ENCODE measurements around the gene IGFBP6. TPM values are rescaled to one million over a fixed set of nuclear protein-coding genes. Genes with fewer than 3 reads are reported as not detected.

The IGFBP6 gene
- polyA plus RNA-seq, 2 of the 4 experiments (the other 2 are of a cell fraction), result 49.1 to 128 TPM

DNA sequence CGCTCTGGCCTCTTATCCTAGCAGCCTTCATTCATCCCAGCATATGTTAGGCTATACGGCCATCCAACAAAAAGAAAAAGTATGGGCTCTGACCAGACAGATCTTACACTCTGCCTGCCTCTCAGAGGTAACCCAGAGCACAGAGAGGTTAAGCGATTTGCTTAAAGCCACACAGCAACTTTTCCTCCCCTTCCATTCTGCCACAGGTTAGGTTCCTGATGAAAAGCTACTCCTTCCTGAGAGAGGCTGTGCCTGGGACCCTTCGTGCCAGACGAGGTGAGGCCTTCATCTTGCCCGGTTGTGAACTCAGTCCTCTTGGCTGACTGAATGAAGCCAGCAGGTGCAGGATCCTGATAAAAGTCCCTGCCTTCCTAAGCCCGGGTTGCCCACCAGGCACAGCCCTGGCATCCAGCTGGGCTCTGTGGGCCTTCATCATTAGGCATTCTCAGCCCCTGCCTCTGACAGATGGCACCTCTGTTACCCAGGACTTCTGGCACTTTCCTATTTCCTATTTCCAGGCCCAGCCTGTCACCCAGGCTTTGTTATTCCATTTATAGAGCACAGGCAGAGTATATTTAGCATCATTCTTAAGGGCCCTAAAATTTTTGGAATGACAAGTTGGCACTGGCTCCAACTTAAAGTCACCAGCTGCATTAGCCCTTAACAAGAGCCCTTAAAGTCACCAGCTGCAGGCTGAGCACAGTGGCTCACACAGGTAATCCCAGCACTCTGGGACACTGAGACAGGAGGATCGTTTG lies 18.6 kb downstream of the IGFBP6 start:
- FAIRE-seq (no peak), DNase-seq (ENCODE audit: low read depth in 1 of 2, low spot score in 1 of 2) (no peak), ATAC-seq (no peak)
- Histone ChIP-seq H3K4me2 (no peak overlapping the region), H3K9me3 (no peaks in the 10 kb centered on the region), H3K27ac (no peak overlapping the region), H3K4me1 (no peaks in the 10 kb centered on the region), H3K4me3 (no peak overlapping the region)
- ChIA-PET POLR2A (no interaction called here), CTCF (interaction anchor here (1.1 to 3.7 kb wide), 2 partner anchors 14 to 23 kb away, joined by 5 to 24 read pairs; partner anchors contain the start of gene SOAT2)
- peak; percentile 65 for TF ChIP-seq ZFP36 (IDR thresholded peaks at IDR 0.05; ENCODE audit: borderline replicate concordance, partially characterized antibody)
- no peak for TF ChIP-seq CEBPB (IDR thresholded peaks at IDR 0.05)
- 80% methylated on average over 8 of the region's 8 CpGs for WGBS (ENCODE audit: missing lambda C conversion rate)

- H3K9me3 ChIP-seq, result no peaks in the 10 kb centered on the region
- DNase-seq (ENCODE audit: low read depth in 1 of 2, low spot score in 1 of 2) (no peak), FAIRE-seq (no peak), ATAC-seq (no peak)
- ChIA-PET POLR2A (no interaction called here), CTCF (interaction anchor here (0.9 to 2.0 kb wide), 4 partner anchors 12 to 53 kb away, joined by 3 to 8 read pairs (median 4); partner anchors contain the start of gene IGFBP6)
- H3K4me3 ChIP-seq, result no peak overlapping the region
- H3K27ac ChIP-seq, result no peak overlapping the region
- WGBS (ENCODE audit: missing lambda C conversion rate), result 54% methylated on average over 7 of the region's 8 CpGs
- no peak for TF ChIP-seq ESRRA (IDR thresholded peaks at IDR 0.05; ENCODE audit: borderline replicate concordance, low read length)
- TF ChIP-seq POLR2A (IDR thresholded peaks at IDR 0.05; ENCODE audit: low read length), result no peak
- no peak for TF ChIP-seq HOXB13 (CRISPR knock-in tag; IDR thresholded peaks at IDR 0.05; ENCODE audit: low read depth)
- TF ChIP-seq BCL3 (IDR thresholded peaks at IDR 0.05), result no peak
- TF ChIP-seq E2F6 (IDR thresholded peaks at IDR 0.05; ENCODE audit: borderline replicate concordance, low read depth), result no peak
- TF ChIP-seq CBX2 (IDR thresholded peaks at IDR 0.05; ENCODE audit: borderline replicate concordance, low read depth), result no peak
- no peak for TF ChIP-seq MAZ (IDR thresholded peaks at IDR 0.05; ENCODE audit: borderline replicate concordance, low read depth, low read length)
- TF ChIP-seq NR3C1 (IDR thresholded peaks at IDR 0.05), result no peak
- TF ChIP-seq SMC3 (IDR thresholded peaks at IDR 0.05), result no peak
- TF ChIP-seq EP300 (IDR thresholded peaks at IDR 0.05), result no peak
- TF ChIP-seq CBX8 (IDR thresholded peaks at IDR 0.05), result no peak
- no peak for TF ChIP-seq HDAC2 (IDR thresholded peaks at IDR 0.05)
- TF ChIP-seq MAX (IDR thresholded peaks at IDR 0.05), result no peak
- TF ChIP-seq JUN (IDR thresholded peaks at IDR 0.05), result no peak
- H3K4me1 ChIP-seq, result peaks cover 8% of the 10 kb centered on the region; the same call in 2 of the 3 replicates
- no peak overlapping the region for H3K4me2 ChIP-seq
These were observed 21.4 kb downstream of the IGFBP6 start for GRCh38 chr12:53118751-53119300.

GRCh38 chr12:53120685-53121525 lies 23.4 kb downstream of the IGFBP6 start:
- ChIA-PET POLR2A (no interaction called here), CTCF (interaction anchor here (0.7 to 2.0 kb wide), 4 partner anchors 10 to 55 kb away, joined by 3 to 8 read pairs (median 4); no protein-coding TSS in a partner anchor)
- DNase-seq (ENCODE audit: low read depth in 1 of 2, low spot score in 1 of 2) (no peak), ATAC-seq (peak in 1 of 2 experiments; percentile 25; a peak in 2 of 6 replicates), FAIRE-seq (no peak)
- H3K9me3 ChIP-seq, result no peaks in the 10 kb centered on the region
- H3K4me1 ChIP-seq, result peaks cover 11% of the 10 kb centered on the region; the same call in 2 of the 3 replicates
- H3K4me3 ChIP-seq, result no peak overlapping the region
- no peak overlapping the region for H3K27ac ChIP-seq
- WGBS (ENCODE audit: missing lambda C conversion rate), result 82% methylated on average over 12 of the region's 12 CpGs
- H3K4me2 ChIP-seq, result no peak overlapping the region
- TF ChIP-seq ZFP36 (IDR thresholded peaks at IDR 0.05; ENCODE audit: borderline replicate concordance, partially characterized antibody) (no peak), REST (IDR thresholded peaks at IDR 0.05) (no peak), SMC3 (IDR thresholded peaks at IDR 0.05) (no peak), BCL3 (IDR thresholded peaks at IDR 0.05) (no peak), CEBPB (IDR thresholded peaks at IDR 0.05) (no peak), HOXB13 (CRISPR knock-in tag; IDR thresholded peaks at IDR 0.05; ENCODE audit: low read depth) (no peak), CHD2 (IDR thresholded peaks at IDR 0.05; ENCODE audit: low read length, partially characterized antibody) (no peak), RAD21 (conservative IDR thresholded peaks at IDR 0.05 in 1 of 2, IDR thresholded peaks at IDR 0.05 in 1 of 2) (no peak), FOSB (CRISPR knock-in tag; IDR thresholded peaks at IDR 0.05) (no peak), HOXB5 (CRISPR knock-in tag; IDR thresholded peaks at IDR 0.05) (no peak), NR3C1 (IDR thresholded peaks at IDR 0.05) (no peak), RARB (CRISPR knock-in tag; IDR thresholded peaks at IDR 0.05) (no peak), HEYL (CRISPR knock-in tag; IDR thresholded peaks at IDR 0.05) (no peak), RFX5 (IDR thresholded peaks at IDR 0.05) (no peak)

All from A549 (cell line).